Astrocyte (in vitro differentiated cells and primary cell): ENCODE measurements around the gene PTPN1. TPM values are rescaled to one million over a fixed set of nuclear protein-coding genes. Genes with fewer than 3 reads are reported as not detected.

ENCODE experiments used
- DNase-seq: peaks from one replicate; pipeline ENCODE4 v3.0.0-alpha.2; 2010; ENCODE audit warnings: low read depth
- FAIRE-seq: peaks from 2 replicates; lab custom pipeline; 2011; peaks lifted over from hg19 to GRCh38; lab: Jason Lieb, UNC
- H2AFZ ChIP-seq: 2 replicates; pipeline ENCODE4 v1.6.0; 2012; ENCODE audit warnings: low read depth, low read length, inconsistent platforms
- H3K27ac ChIP-seq: 2 replicates; pipeline ENCODE4 v1.5.1; 2011; ENCODE audit warnings: low read depth, low read length, inconsistent platforms
- H3K27me3 ChIP-seq: 2 replicates; pipeline ENCODE4 v1.6.0; 2011; ENCODE audit warnings: low read length, inconsistent platforms; ENCODE audit not compliant: insufficient read depth
- H3K36me3 ChIP-seq: 2 replicates; pipeline ENCODE4 v1.5.1; 2011; ENCODE audit warnings: low read length, inconsistent platforms; ENCODE audit not compliant: insufficient read depth
- H3K4me1 ChIP-seq: 2 replicates; pipeline ENCODE4 v1.5.1; 2011; ENCODE audit warnings: low read length, inconsistent platforms; ENCODE audit not compliant: insufficient read depth
- H3K4me2 ChIP-seq: 2 replicates; pipeline ENCODE4 v1.6.0; 2012; ENCODE audit warnings: low read length, inconsistent platforms
- H3K4me3 ChIP-seq: 2 replicates; pipeline ENCODE4 v1.5.1; 2011; ENCODE audit warnings: low read depth, mild to moderate bottlenecking, low read length, inconsistent platforms; ENCODE audit not compliant: insufficient read depth
- H3K79me2 ChIP-seq: 2 replicates; pipeline ENCODE4 v1.6.0; 2012; ENCODE audit warnings: mild to moderate bottlenecking, low read length, inconsistent platforms; ENCODE audit not compliant: insufficient read depth
- H3K9ac ChIP-seq: 2 replicates; pipeline ENCODE4 v1.6.0; 2012; ENCODE audit warnings: mild to moderate bottlenecking, low read length, inconsistent platforms
- H3K9me3 ChIP-seq: 2 replicates; pipeline ENCODE4 v1.5.1; 2012; ENCODE audit warnings: low read depth, mild to moderate bottlenecking, low read length, inconsistent platforms; ENCODE audit not compliant: insufficient read depth
- H4K20me1 ChIP-seq: 2 replicates; pipeline ENCODE4 v1.6.0; 2012; ENCODE audit warnings: low read length, inconsistent platforms; ENCODE audit not compliant: insufficient read depth
- H3K27ac Mint-ChIP-seq: one replicate; pipeline ENCODE4 v1.8.0; 2021; ENCODE audit warnings: mild to moderate bottlenecking, mixed read lengths; ENCODE audit not compliant: unreplicated experiment
- H3K27me3 Mint-ChIP-seq: one replicate; pipeline ENCODE4 v1.8.0; 2021; ENCODE audit warnings: low read depth, mixed read lengths; ENCODE audit not compliant: unreplicated experiment
- H3K36me3 Mint-ChIP-seq: one replicate; pipeline ENCODE4 v1.8.0; 2021; ENCODE audit warnings: low read depth, mixed read lengths; ENCODE audit not compliant: unreplicated experiment
- H3K4me1 Mint-ChIP-seq: one replicate; pipeline ENCODE4 v1.8.0; 2021; ENCODE audit warnings: low read depth, mixed read lengths; ENCODE audit not compliant: unreplicated experiment
- H3K4me3 Mint-ChIP-seq: one replicate; pipeline ENCODE4 v1.8.0; 2021; ENCODE audit warnings: mild to moderate bottlenecking, moderate library complexity, mixed read lengths; ENCODE audit not compliant: unreplicated experiment
- H3K9me3 Mint-ChIP-seq: one replicate; pipeline ENCODE4 v1.8.0; 2021; ENCODE audit warnings: mild to moderate bottlenecking, mixed read lengths; ENCODE audit not compliant: unreplicated experiment
- EZH2 ChIP-seq: IDR thresholded peaks from 2 replicates; pipeline ENCODE4 v1.6.1; 2012; ENCODE audit warnings: mild to moderate bottlenecking, low read length, inconsistent platforms; ENCODE audit not compliant: insufficient read depth
- total RNA-seq: library from RNA; stranded (reverse); gene quantifications from 2 replicates; pipeline ENCODE4 v1.2.1, GENCODE V29; 2021
- TF ChIP-seq, protein P1 (sequence below): IDR thresholded peaks from 2 replicates; pipeline ENCODE4 v1.5.1; 2011; ENCODE audit warnings: low read depth, mild to moderate bottlenecking, inconsistent platforms, low read length, moderate library complexity; ENCODE audit not compliant: insufficient read depth

PTPN1 gene
- total RNA-seq, 1 donor from 2014 or later, result 64.9 TPM

- H3K27me3 Mint-ChIP-seq, result peaks cover 5% of the 10 kb centered on the region
- Histone ChIP-seq H3K27me3 (no peaks in the 10 kb centered on the region), H3K36me3 (no peaks in the 10 kb centered on the region), H3K9me3 (peaks cover 8% of the 10 kb centered on the region), H3K4me2 (no peak overlapping the region), H2AFZ (no peak overlapping the region), H3K9ac (no peak overlapping the region), H3K27ac (no peak overlapping the region), H3K4me3 (no peak overlapping the region), H3K79me2 (no peaks in the 10 kb centered on the region), H4K20me1 (no peaks in the 10 kb centered on the region), H3K4me1 (no peaks in the 10 kb centered on the region)
- peaks cover 1% of the 10 kb centered on the region for H3K9me3 Mint-ChIP-seq
- peaks cover 3% of the 10 kb centered on the region for H3K4me1 Mint-ChIP-seq
- no peaks in the 10 kb centered on the region for H3K36me3 Mint-ChIP-seq
- no peak overlapping the region for H3K27ac Mint-ChIP-seq
- no peak for FAIRE-seq
- no peak overlapping the region for H3K4me3 Mint-ChIP-seq
- no peak for TF ChIP-seq EZH2
- TF ChIP-seq, protein P1, sequence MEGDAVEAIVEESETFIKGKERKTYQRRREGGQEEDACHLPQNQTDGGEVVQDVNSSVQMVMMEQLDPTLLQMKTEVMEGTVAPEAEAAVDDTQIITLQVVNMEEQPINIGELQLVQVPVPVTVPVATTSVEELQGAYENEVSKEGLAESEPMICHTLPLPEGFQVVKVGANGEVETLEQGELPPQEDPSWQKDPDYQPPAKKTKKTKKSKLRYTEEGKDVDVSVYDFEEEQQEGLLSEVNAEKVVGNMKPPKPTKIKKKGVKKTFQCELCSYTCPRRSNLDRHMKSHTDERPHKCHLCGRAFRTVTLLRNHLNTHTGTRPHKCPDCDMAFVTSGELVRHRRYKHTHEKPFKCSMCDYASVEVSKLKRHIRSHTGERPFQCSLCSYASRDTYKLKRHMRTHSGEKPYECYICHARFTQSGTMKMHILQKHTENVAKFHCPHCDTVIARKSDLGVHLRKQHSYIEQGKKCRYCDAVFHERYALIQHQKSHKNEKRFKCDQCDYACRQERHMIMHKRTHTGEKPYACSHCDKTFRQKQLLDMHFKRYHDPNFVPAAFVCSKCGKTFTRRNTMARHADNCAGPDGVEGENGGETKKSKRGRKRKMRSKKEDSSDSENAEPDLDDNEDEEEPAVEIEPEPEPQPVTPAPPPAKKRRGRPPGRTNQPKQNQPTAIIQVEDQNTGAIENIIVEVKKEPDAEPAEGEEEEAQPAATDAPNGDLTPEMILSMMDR, result no peak
- DNase-seq, result no peak
Observed at GRCh38 chr20:50624351-50625016, 114.3 kb downstream of the PTPN1 start.

DNA sequence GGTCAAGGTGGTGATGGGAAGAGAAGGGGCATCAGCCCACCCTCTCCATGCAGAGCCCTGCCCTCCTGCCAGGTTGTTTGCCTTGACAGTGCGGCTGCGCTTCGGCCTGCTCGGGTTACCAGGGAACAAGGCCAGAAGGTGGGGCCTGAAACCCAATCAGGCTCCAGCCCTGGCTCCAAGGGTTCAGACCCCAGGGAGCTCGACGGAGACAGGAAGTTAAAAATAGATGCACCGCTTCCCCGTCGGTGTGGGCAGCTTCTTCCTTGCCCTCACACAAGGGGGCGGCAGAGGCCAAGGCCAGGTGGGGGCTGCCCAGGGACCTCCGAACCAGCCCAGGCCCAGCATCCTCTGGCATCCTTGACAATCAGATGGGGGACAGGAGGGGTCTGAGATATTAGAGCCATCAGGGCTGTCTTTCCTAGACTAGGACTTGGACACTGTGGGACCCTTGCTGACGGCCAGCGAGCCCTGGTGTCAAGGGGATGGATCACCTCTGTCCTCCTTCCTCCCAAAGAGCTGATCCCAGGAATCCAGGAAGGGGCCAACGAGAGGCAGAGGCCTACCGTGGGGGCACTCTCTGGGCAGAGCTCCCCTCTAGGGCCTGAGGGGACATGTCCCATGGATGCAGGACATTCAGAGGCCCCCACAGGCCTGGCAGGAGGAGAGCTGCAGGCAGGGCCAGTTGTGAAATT, 115.9 kb downstream of the PTPN1 start:
- H4K20me1 ChIP-seq, result no peaks in the 10 kb centered on the region
- no peaks in the 10 kb centered on the region for H3K9me3 Mint-ChIP-seq
- no peak overlapping the region for H3K9ac ChIP-seq
- no peaks in the 10 kb centered on the region for H3K4me1 ChIP-seq
- no peak for TF ChIP-seq EZH2
- TF ChIP-seq, protein P1, result peak; percentile 34
- no peaks in the 10 kb centered on the region for H3K27me3 ChIP-seq
- H3K4me3 Mint-ChIP-seq, result no peak overlapping the region
- no peaks in the 10 kb centered on the region for H3K36me3 ChIP-seq
- no peaks in the 10 kb centered on the region for H3K36me3 Mint-ChIP-seq
- no peaks in the 10 kb centered on the region for H3K79me2 ChIP-seq
- FAIRE-seq (no peak), DNase-seq (no peak)
- no peak overlapping the region for H3K4me3 ChIP-seq
- H3K4me2 ChIP-seq, result no peak overlapping the region
- H3K27ac ChIP-seq, result no peak overlapping the region
- peaks cover 3% of the 10 kb centered on the region for H3K9me3 ChIP-seq
- H3K4me1 Mint-ChIP-seq, result no peaks in the 10 kb centered on the region
- H3K27me3 Mint-ChIP-seq, result peaks cover 6% of the 10 kb centered on the region
- H3K27ac Mint-ChIP-seq, result no peak overlapping the region
- H2AFZ ChIP-seq, result no peak overlapping the region

- H2AFZ ChIP-seq, result no peak overlapping the region
Observed at GRCh38 chr20:50627747-50628146, 117.6 kb downstream of the PTPN1 start.

More at GRCh38 chr20:50627747-50628146, 117.6 kb downstream of the PTPN1 start:
- Mint-ChIP-seq H3K4me3 (no peak overlapping the region), H3K4me1 (no peaks in the 10 kb centered on the region), H3K36me3 (no peaks in the 10 kb centered on the region), H3K9me3 (no peaks in the 10 kb centered on the region), H3K27ac (no peak overlapping the region), H3K27me3 (peaks cover 13% of the 10 kb centered on the region)
- DNase-seq (no peak), FAIRE-seq (no peak)
- Histone ChIP-seq H3K9me3 (no peaks in the 10 kb centered on the region), H3K36me3 (no peaks in the 10 kb centered on the region), H3K4me1 (no peaks in the 10 kb centered on the region), H3K79me2 (no peaks in the 10 kb centered on the region), H3K4me2 (no peak overlapping the region), H3K4me3 (no peak overlapping the region), H3K27ac (no peak overlapping the region), H4K20me1 (no peaks in the 10 kb centered on the region), H3K27me3 (no peaks in the 10 kb centered on the region), H3K9ac (no peak overlapping the region)
- TF ChIP-seq EZH2, result no peak
- TF ChIP-seq, protein P1, result no peak
